ENCODE results near the gene PLPP6.

- TF ChIP-seq CTCF (IDR thresholded peaks at IDR 0.05) (no peak), POLR2A (IDR thresholded peaks at IDR 0.05) (no peak)
Observed at GRCh38 chr9:4713849-4714248, 51.8 kb downstream of the PLPP6 start.
